ENCODE results near the gene WNT10A.

WNT10A gene

DNA sequence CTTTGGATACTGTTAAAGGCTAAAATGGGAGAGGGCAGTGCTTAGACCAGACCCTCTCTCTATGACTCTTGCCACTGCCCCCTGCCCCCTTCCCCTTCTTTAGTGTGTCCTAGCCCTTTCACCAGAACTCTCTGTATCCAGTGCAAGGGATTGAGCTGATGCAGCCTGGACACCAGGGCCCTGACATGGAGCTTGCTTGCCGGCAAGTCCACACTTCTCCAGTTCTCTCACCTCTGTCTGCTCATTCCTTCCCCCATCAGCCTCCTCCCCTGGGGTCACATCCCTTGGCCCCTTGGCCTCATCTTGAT lies 22.6 kb upstream of the WNT10A start:
- DNase-seq, result no peak

DNA sequence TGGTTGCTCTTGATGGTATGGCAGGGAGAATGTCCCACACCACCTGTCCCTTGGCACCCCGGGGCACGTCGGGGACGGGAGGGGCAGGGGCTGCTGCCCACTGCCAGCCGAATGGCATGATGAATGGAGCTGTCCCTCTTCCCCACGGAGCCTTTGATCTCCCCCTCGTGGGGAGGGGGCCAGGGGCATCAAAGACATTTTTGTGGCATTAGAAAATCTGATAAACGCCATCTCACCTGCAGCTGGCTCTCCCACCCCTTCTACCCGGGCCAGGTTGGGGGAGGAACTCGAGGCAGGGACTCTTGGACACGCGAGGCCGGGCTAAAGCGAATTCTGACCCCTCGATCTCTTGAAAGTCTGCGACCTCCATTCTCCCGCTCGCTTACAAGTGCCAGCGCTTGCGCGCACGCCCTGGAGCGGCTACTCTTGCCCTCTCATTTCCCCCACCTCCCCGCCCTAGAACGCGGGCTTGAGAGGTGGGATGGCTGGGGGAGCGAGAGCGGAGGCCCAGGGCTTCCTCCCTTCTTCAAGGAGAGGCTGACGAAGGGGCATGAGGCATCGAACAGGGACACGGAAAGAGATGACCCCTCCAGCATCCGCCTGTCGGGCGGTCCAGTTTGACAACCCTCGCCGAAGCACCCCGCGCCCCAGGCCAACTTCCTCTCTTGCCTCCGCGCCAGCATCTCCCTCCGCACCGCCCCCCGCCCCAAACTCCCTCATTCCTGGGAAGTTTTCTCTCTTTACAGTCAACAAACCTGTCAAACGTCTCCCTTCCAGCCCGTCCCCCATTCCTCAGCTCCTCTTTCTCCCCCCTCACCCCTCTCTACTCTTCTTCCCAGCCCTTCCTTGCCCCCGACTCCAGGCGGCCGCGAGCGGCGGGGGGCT lies 21.7 kb upstream of the WNT10A start:
- DNase-seq, result no peak

DNA sequence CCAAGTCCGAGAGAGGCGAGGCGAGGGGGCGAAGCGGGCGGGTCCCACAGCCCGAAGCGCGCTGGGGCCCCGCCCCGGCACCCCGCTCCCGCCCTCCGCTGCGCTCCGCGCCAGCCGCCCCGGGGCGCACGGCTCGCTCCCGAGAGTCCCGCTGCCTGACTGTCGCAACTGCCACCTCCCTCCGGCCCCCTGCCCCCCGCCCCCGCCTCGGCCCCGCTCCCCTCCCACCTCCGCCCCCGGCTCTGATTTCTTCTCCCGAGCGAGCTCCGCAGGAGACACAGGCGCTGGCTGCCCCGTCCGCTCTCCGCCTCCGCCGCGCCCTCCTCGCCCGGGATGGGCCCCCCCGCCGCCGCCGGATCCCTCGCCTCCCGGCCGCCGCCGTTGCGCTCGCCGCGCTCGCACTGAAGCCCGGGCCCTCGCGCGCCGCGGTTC lies 21.1 kb upstream of the WNT10A start, which contains the start of gene WNT6:
Gene WNT6, plus strand, starts transcription at position 250 of the 432 bp plus-strand sequence. CDS start 233 bp downstream, outside the sequence.
- DNase-seq, result no peak

GRCh38 chr2:218859988-218860831 lies 20.4 kb upstream of the WNT10A start:
- no peak for DNase-seq

DNA sequence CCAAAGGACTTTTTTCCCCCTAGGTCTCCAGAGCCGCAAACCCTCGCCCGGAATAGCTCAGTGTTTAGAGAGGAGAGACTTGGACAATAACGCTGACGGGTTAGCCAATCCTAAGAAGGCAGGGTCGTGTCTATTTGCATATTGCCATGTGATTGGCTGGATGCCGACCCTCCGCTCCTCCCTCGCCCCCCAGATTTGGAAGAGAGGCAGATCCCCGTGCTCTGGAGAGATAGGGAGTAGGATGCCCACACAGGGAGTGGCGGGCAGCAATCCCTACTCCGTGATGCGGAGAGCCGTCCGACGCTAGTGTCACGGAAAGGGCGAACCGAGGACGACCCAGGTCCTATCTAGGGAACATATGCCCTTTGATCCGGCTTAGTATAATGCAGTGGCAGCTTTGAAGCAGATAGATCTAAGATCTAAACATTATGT lies 19.7 kb upstream of the WNT10A start:
- no peak for DNase-seq

DNA sequence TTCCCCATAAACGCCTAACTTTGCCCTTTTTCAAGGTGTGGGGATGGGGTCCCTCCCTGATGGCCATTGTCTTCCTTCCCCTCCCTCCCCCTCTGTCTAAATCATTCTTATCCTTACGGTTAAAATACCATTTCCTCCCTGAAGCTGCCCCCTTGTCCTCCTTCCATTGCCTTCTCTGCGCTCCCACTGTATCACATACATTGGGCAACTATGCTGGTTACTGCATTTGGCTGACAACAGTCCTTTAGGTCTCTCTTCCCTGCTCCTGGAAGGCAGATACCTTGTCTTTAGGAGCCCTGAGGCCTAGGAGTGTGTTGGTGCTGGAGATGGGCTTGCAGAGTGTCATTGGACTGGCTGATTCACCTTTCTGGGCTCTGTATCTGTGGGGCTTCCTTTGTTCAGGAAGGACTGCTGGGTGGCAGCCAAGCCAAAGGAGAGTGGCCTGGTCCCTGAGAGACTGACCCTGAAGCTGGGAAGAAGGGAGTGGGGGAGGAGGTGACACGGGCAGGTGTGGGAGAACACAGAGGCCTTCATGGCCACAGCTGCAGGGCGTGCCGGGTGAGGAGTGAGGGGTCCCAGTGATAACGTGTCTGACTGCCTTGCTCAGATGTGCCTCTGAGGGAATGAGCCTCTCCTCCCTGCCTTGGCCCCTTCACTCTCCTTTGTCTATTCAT lies 18.9 kb upstream of the WNT10A start:
- DNase-seq, result no peak

GRCh38 chr2:218863021-218863520 lies 17.6 kb upstream of the WNT10A start:
- DNase-seq, result no peak

DNA sequence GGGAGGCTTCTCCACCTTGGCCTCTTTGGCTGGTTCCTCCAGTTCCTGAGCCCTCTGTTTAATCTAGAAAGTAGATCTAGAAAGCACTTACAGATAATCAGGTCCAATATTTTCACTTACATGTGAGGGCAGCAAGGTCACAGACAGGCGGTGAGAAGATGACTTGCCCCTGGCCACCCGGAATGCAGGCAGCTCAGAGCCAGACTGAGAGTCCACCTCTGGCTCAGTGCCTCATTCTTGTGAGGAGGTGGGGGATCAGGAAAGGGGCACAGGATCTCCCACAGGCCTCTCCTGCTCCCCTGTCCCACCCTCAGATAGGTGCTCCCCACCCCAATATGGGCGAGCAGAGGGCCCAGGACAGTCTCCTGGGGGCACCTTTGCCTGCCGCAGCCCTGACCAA lies 15.3 kb upstream of the WNT10A start:
- DNase-seq, result no peak

DNA sequence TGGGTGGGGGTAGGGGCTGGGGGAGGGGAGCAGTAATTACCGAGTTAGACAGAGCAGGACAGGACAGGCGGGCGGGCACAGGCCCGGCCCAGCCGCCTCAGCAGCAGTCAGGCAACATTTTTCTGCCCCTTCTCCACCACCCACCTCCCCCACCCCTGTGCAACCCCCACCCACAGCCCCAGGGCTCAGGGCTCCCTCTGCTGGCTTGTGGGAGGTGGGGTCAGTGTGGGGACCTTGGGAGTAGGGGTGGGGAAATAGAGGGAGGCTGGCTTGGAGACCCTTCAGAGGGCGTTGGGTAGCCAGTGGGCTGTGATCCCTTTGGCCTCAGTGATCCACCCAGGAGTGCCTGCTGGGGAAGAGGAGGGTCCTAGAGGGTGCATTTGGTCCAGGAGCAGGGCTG lies 14.7 kb upstream of the WNT10A start:
- DNase-seq, result no peak

DNA sequence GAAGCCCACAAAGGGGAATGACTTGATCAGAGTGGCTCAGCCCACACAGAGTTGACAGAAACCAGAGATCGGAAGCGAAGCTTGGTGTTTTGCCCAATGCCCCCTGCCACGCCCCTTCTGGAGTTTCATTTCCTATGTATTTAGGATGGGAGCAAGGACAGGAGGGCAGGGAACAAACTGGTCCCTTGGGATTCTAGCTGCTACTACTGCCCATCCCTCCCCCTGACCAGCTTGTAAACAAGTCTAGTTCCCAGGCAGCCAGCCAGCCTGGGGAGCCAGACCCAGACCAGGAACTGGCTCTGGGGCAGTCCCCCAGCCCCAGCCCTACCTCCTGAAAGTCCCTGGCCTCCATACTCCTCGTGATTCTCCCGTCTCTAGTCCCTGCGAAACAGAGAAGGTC lies 12.8 kb upstream of the WNT10A start:
- no peak for DNase-seq

GRCh38 chr2:218869064-218869463 lies 11.6 kb upstream of the WNT10A start:
- DNase-seq, result no peak

DNA sequence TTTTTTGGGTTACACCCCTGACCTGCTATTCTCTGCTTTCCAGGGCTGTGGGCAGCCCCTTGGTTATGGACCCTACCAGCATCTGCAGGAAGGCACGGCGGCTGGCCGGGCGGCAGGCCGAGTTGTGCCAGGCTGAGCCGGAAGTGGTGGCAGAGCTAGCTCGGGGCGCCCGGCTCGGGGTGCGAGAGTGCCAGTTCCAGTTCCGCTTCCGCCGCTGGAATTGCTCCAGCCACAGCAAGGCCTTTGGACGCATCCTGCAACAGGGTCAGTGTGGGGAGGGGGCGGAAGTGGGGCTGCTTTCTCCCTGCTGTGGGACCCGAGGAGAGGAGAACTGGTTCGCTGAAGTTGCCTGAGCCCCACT lies 9.7 kb upstream of the WNT10A start:
- DNase-seq, result no peak

DNA sequence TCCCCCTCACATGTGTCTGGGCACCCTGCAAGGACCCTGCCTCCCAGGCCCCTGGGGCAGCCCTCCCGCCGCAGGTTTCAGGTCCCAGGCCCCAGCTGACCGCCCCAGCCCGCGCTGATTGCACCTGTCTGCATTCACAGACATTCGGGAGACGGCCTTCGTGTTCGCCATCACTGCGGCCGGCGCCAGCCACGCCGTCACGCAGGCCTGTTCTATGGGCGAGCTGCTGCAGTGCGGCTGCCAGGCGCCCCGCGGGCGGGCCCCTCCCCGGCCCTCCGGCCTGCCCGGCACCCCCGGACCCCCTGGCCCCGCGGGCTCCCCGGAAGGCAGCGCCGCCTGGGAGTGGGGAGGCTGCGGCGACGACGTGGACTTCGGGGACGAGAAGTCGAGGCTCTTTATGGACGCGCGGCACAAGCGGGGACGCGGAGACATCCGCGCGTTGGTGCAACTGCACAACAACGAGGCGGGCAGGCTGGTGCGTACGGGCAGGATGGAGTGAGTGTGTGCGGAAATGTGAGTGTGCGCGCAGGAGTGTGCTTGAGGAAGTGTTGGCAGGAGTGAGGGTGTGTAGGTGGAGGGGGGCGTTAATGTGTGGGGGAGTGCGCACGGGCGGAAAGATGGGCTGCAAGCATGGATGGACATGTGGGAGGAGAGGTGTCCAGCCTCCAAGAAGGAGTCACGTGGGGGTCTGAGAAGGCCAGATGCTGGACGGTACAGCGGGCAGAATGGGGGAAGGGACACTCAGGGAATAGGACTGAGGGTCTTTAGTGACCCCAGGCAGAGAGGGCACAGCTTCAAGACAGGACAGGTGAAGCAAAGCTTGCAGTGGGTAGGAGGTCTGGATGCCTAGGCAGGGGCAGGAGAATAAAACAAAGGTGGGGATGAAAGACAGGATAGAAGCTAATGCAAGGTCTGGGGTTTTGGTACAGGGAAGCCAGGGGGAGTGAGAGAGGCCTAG lies 9.0 kb upstream of the WNT10A start:
- DNase-seq, result no peak

DNA sequence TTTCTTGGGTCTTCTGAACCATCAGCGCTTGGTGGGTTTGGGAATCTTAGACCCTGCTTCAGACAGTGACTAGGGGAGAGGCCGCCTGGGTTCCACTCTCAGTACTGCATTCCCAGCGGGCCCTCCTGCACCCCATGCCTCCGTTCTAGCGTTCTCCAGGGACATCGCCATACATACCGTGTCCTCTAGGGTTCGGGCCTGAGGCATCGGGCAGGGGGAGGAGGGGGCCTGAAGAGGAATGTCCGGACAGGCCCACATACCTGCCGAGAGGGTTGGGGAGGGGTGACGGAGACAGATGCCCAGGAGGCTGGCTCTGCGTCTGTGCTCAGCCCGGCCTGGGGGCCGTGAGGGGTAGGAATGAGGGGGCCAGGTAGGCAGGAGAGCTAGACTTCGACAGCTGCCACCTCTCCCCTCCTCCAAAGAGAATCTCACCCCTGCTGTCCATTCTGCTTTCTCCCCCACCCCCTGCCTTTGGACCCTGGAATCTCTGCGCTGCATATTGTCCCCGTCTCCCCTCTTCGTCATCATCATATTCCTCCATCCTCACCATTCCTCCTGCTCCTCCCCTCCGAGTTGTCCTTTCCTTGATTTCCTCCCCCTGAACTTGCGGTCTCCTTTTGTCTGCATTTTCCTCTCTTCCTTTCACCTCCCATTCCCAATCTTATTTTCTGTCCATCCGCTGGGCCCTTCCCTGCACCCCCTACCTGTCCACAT lies 7.8 kb upstream of the WNT10A start:
- no peak for DNase-seq

- no peak for DNase-seq
Measured at GRCh38 chr2:218873359-218874194, 7.1 kb upstream of the WNT10A start.

DNA sequence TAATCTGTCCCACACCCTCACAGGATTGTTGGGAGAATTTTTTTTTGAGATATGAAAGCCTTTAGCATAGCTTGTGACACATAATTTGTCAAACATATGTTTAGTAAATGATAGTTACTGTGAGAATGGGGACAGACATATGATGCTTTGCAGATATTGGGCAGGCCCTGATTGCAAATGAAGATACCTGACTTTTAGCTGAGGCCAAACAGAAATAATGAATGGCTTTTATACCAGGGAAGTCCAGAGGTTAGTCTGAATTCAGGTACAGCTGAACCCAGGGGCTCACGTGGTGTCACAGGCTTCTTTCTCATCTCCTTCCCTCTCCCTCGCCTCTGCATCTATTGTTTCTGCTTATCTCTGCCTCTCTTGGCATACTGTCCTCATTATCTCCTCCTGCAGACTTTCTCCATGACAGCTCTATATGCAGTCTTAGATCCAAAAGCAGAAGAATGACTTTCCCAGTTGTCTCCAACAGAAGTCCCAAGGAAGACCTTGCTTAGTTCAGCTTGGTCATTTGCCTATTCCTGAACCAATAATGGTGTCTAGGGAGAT lies 4.9 kb upstream of the WNT10A start:
- DNase-seq, result no peak

DNA sequence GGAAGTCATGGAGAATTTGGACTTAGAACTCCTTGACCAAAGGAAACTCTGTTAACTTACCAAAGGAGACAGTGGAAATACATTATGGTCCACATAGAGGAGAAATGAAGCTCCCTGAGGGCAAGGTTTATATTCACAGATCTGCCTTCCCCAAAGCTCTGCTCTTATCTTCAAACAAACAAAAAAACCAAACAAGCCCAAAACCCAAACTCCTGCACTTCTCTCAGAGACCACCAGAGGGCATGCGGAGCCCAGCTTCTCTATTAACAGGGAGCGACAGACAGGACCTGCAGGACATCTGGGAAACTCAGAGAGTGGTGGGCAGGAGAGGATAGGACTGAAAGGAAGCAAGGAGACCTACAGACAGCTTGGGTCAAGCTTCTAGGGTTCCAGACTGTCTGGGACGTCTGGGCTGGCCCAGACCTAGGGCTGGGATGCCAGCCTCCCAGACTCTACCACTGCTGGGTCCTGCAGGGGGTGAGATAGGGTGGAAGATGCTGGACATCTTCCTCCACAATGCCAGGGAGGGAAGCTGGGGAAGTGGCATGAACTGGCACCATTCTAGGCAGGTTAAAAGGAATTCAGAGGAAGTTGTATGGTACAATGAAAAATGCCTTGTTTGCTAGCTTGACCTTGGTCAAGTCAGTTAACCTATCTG lies 4.0 kb upstream of the WNT10A start:
- peak; percentile 69 for DNase-seq

- DNase-seq, result no peak
Measured at GRCh38 chr2:218877331-218877730, 3.3 kb upstream of the WNT10A start.

- no peak for DNase-seq
Measured at GRCh38 chr2:218877891-218878290, 2.8 kb upstream of the WNT10A start.

DNA sequence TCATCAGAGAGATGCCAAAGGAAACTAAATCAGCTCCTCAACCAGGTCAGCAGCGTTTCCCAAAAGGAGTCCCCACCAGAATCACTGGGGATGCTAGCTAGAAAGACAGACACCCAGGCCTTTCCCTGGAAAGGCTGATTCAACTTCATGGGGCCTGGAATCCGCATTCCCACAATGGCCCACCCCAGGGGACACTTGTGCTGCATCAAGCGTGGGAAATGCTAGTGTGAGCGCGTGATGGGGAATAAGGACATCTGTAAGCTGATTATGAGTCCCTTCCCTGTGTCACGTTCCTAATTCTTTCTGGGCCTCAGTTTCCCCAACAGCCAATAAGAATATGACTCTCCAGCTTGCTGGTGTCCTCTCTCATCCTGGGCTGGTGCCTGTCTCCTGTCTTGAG lies 2.2 kb upstream of the WNT10A start:
- no peak for DNase-seq
